HL-60 (cell line): ENCODE data around the gene ZER1.

Source experiments
- DNase-seq, 2 experiments: peaks; one replicate each; pipeline ENCODE4 v3.0.0-alpha.2; 2010 to 2020; ENCODE audit warnings: low read depth in 1 of 2, low spot score in 1 of 2
- H3K27ac ChIP-seq: fragments of 250-450 bp; sonication (Bioruptor Pico); replicated peaks from 2 replicates; pipeline ENCODE4 v1.5.1; 2020; ENCODE audit warnings: mild to moderate bottlenecking, moderate library complexity
- H3K27me3 ChIP-seq: fragments of 250-450 bp; sonication (Bioruptor Pico); 2 replicates; pipeline ENCODE4 v1.5.1; 2021; ENCODE audit warnings: mild to moderate bottlenecking, moderate library complexity; ENCODE audit not compliant: insufficient read depth, poor library complexity, severe bottlenecking
- H3K4me3 ChIP-seq: replicated peaks from 2 replicates; pipeline ENCODE4 v1.5.1; 2011; ENCODE audit warnings: mild to moderate bottlenecking, control low read depth, low read length; ENCODE audit not compliant: insufficient read depth
- CTCF ChIP-seq: IDR thresholded peaks from one replicate; pipeline ENCODE4 v1.5.1; 2011; ENCODE audit warnings: low read length, control low read depth, inconsistent platforms; ENCODE audit not compliant: insufficient read depth
- GABPA ChIP-seq: IDR thresholded peaks from 2 replicates; pipeline ENCODE4 v1.6.1; 2012; ENCODE audit warnings: low read depth
- POLR2AphosphoS5 ChIP-seq: IDR thresholded peaks from 2 replicates; pipeline ENCODE4 v1.6.1; 2012; ENCODE audit warnings: low read depth
- REST ChIP-seq: IDR thresholded peaks from 2 replicates; pipeline ENCODE4 v1.6.1; 2012; ENCODE audit warnings: low read depth; ENCODE audit not compliant: insufficient replicate concordance
- SPI1 ChIP-seq: IDR thresholded peaks from 2 replicates; pipeline ENCODE4 v1.6.1; 2012; ENCODE audit warnings: low read depth, mild to moderate bottlenecking, borderline replicate concordance

The ZER1 gene

GRCh38 chr9:128733256-128733655 is 38.5 kb downstream of the ZER1 start:
- Histone ChIP-seq H3K4me3 (no peak overlapping the region), H3K27me3 (no peaks in the 10 kb centered on the region), H3K27ac (peak overlapping the region; percentile 34)
- DNase-seq = peak; percentile 76 to 91
- TF ChIP-seq CTCF (peak; percentile 45), POLR2AphosphoS5 (0 out of 2 replicates have a peak, but pooled peaks have one; percentile 15), GABPA (no peak), REST (no peak), SPI1 (no peak)

- Histone ChIP-seq H3K27ac (peak overlapping the region; percentile 34; the same call in 1 of the 2 replicates), H3K4me3 (no peak overlapping the region), H3K27me3 (no peaks in the 10 kb centered on the region)
- peak in 1 of 2 experiments; percentile 21 for DNase-seq
- TF ChIP-seq SPI1 (no peak), POLR2AphosphoS5 (no peak), CTCF (no peak), REST (no peak), GABPA (no peak)
Observed at GRCh38 chr9:128732576-128732975, 39.2 kb downstream of the ZER1 start.

GRCh38 chr9:128731691-128732090 is 40.0 kb downstream of the ZER1 start:
- TF ChIP-seq CTCF = no peak
- no peak for TF ChIP-seq SPI1
- no peak for TF ChIP-seq POLR2AphosphoS5
- no peak for TF ChIP-seq REST
- no peak for TF ChIP-seq GABPA
- Histone ChIP-seq H3K27ac (no peak overlapping the region), H3K27me3 (no peaks in the 10 kb centered on the region), H3K4me3 (no peak overlapping the region)
- DNase-seq = no peak
